ENCODE data around the gene C3orf38. TPM values are rescaled to one million over a fixed set of nuclear protein-coding genes. Genes with fewer than 3 reads are reported as not detected.

Gene C3orf38
- polyA plus RNA-seq, 2 of the 4 experiments (the other 2 are of a cell fraction), result 18.5 to 25.0 TPM

- Histone ChIP-seq H3K4me1 (no peaks in the 10 kb centered on the region), H3K4me2 (peak overlapping the region; percentile 48), H3K4me3 (no peak overlapping the region), H3K9me3 (no peaks in the 10 kb centered on the region), H3K27ac (no peak overlapping the region)
- peak; percentile 83 to 90; a peak in 5 of 6 replicates for ATAC-seq
- ChIA-PET CTCF (no interaction called here), POLR2A (no interaction called here)
- peak; percentile 7 to 32 for DNase-seq (ENCODE audit: low read depth in 1 of 2, low spot score in 1 of 2)
- FAIRE-seq, result no peak
- no peak for TF ChIP-seq FOXS1 (CRISPR knock-in tag; IDR thresholded peaks at IDR 0.05)
- no peak for TF ChIP-seq ATOH8 (CRISPR knock-in tag; IDR thresholded peaks at IDR 0.05; ENCODE audit: low read depth)
- TF ChIP-seq BCL3 (IDR thresholded peaks at IDR 0.05), result no peak
- TF ChIP-seq SREBF2 (IDR thresholded peaks at IDR 0.05), result no peak
- no peak for TF ChIP-seq MAX (IDR thresholded peaks at IDR 0.05)
- no peak for TF ChIP-seq USF2 (IDR thresholded peaks at IDR 0.05)
- no peak for TF ChIP-seq EHMT2 (IDR thresholded peaks at IDR 0.05; ENCODE audit: low read depth)
- TF ChIP-seq GATA3 (IDR thresholded peaks at IDR 0.05; ENCODE audit: borderline replicate concordance), result no peak
- no peak for TF ChIP-seq CHD2 (IDR thresholded peaks at IDR 0.05; ENCODE audit: low read length, partially characterized antibody)
- no peak for TF ChIP-seq JUN (IDR thresholded peaks at IDR 0.05)
- TF ChIP-seq CTCF (IDR thresholded peaks at IDR 0.05), result no peak
- no peak for TF ChIP-seq HOXB5 (CRISPR knock-in tag; IDR thresholded peaks at IDR 0.05)
- no peak for TF ChIP-seq RARB (CRISPR knock-in tag; IDR thresholded peaks at IDR 0.05)
- no peak for TF ChIP-seq NR3C1 (IDR thresholded peaks at IDR 0.05)
- no peak for TF ChIP-seq MYC (IDR thresholded peaks at IDR 0.05; ENCODE audit: borderline replicate concordance, low read length)
- TF ChIP-seq RNF2 (IDR thresholded peaks at IDR 0.05; ENCODE audit: borderline replicate concordance, low read depth), result no peak
- no peak for TF ChIP-seq EHF (CRISPR knock-in tag; IDR thresholded peaks at IDR 0.05)
- no peak for TF ChIP-seq MAZ (IDR thresholded peaks at IDR 0.05; ENCODE audit: borderline replicate concordance, low read depth, low read length)
- no peak for TF ChIP-seq ZC3H11A (IDR thresholded peaks at IDR 0.05)
- 23% methylated on average over 6 of the region's 6 CpGs for WGBS (ENCODE audit: missing lambda C conversion rate)
Measured at GRCh38 chr3:88188436-88188835, 38.7 kb downstream of the C3orf38 start.

GRCh38 chr3:88189361-88189810 is 39.6 kb downstream of the C3orf38 start:
- ATAC-seq (peak; percentile 43 to 62; a peak in 4 of 6 replicates), FAIRE-seq (no peak), DNase-seq (ENCODE audit: low read depth in 1 of 2, low spot score in 1 of 2) (peak in 1 of 2 experiments; percentile 46)
- ChIA-PET POLR2A (no interaction called here), CTCF (interaction anchor here (0.8 kb wide), 1 partner anchor 28 kb away, joined by 4 read pairs; no protein-coding TSS in a partner anchor)
- Histone ChIP-seq H3K4me1 (no peaks in the 10 kb centered on the region), H3K4me2 (peak overlapping the region; percentile 48), H3K9me3 (no peaks in the 10 kb centered on the region), H3K4me3 (peak overlapping the region; percentile 20; the same call in 2 of the 3 replicates), H3K27ac (no peak overlapping the region)
- TF ChIP-seq REST (IDR thresholded peaks at IDR 0.05), result no peak
- no peak for TF ChIP-seq ELK1 (IDR thresholded peaks at IDR 0.05; ENCODE audit: low read depth, low read length)
- no peak for TF ChIP-seq RARB (CRISPR knock-in tag; IDR thresholded peaks at IDR 0.05)
- TF ChIP-seq ESRRA (IDR thresholded peaks at IDR 0.05; ENCODE audit: borderline replicate concordance, low read length), result no peak
- TF ChIP-seq HES2 (IDR thresholded peaks at IDR 0.05), result no peak
- 66% methylated on average over 11 of the region's 11 CpGs for WGBS (ENCODE audit: missing lambda C conversion rate)

Measured in A549 (cell line).